Pancreas (tissue), 10 donors: ENCODE data around the gene LBH. TPM values are rescaled to one million over a fixed set of nuclear protein-coding genes. Genes with fewer than 3 reads are reported as not detected.

Experiments used
- ATAC-seq, 4 donors: fragments of 200-7000 bp; cut with Tn5 transposase; one replicate each; pipeline versions ENCODE4 v1.8.0 to v1.9.1; 2020; ENCODE audit warnings: mild to moderate bottlenecking in 4 of 4, moderate library complexity in 4 of 4
- DNase-seq, 6 donors: peaks; one replicate each; pipeline ENCODE4 v3.0.0-alpha.2; 2020
- FAIRE-seq: peaks from 2 replicates; lab custom pipeline; 2012; peaks lifted over from hg19 to GRCh38; lab: Jason Lieb, UNC
- H3K27ac ChIP-seq, 4 donors: fragments of 200-600 bp; sonication (generic); 1 replicate in 3 of 4; 2 replicates in 1 of 4; pipeline versions ENCODE4 v1.5.0 to v1.8.0; 2020
- H3K27me3 ChIP-seq, 4 donors: fragments of 200-600 bp; one replicate each; pipeline ENCODE4 v1.8.0; 2021
- H3K36me3 ChIP-seq, 3 donors: fragments of 200-600 bp; sonication (generic) in 1 of 3; one replicate each; pipeline versions ENCODE4 v1.5.0 to v1.8.0; 2020 to 2021
- H3K4me1 ChIP-seq, 3 donors: fragments of 200-600 bp; one replicate each; pipeline ENCODE4 v1.8.0; 2021
- H3K4me3 ChIP-seq, 4 donors: fragments of 200-600 bp; sonication (generic) in 2 of 4; one replicate each; pipeline versions ENCODE4 v1.5.0 to v1.8.0; 2020 to 2021
- H3K9me3 ChIP-seq, 4 donors: fragments of 200-600 bp; one replicate each; pipeline ENCODE4 v1.8.0; 2021
- CTCF ChIP-seq, 4 donors: fragments of 200-600 bp; sonication (generic) in 3 of 4; IDR thresholded peaks; one replicate each; pipeline versions ENCODE4 v1.5.0 to v1.8.0; 2021; ENCODE audit warnings: antibody characterized with exemption in 4 of 4
- WGBS, 2 donors: extraction: QIAGEN DNeasy Blood & Tissue Kit; methylation state at CpG; one replicate each; pipeline ENCODE4 v1.1.7; 2013; 5-methylcytosine and 5-hydroxymethylcytosine counted together
- intact Hi-C, 3 donors: fragments of 100-400 bp; cut with DNase I; formaldehyde crosslinking; loops; one replicate each; pipeline versions ENCODE4 v1.11.1 to v1.14.2; 2022
- polyA plus RNA-seq, 2 donors: library from polyadenylated mRNA; stranded (reverse); fragments of 200-250 nt; gene quantifications; one replicate each; pipeline ENCODE4 v1.2.3, GENCODE V29; 2013
- total RNA-seq, 6 donors: library from RNA; stranded (reverse); fragmentation: NEBNext Ultra II Directional in 4 of 6; extraction: Animal tissue kit (Norgen Biotek cat#: 25700) in 4 of 6; gene quantifications; one replicate each; pipeline versions ENCODE4 v1.2.1 to v1.2.4, GENCODE V29; 2021 to 2023
- donor health status: healthy with polysubstance abuse.
- donor health status: DM: no; HTN: no; CAD: no; lungs with moderate emphysema.
- donor health status: DM: no; HTN: no; CAD: no.
- donor health status: control.
- donor health status: control.
- donor health status: Bipolar disorder and iron deficiency.
- donor health status: DM: yes; HTN: yes; CAD: no.
- donor health status: DM: no; HTN: no; CAD: no.
- donor health status: DM: no; HTN: no; CAD: no.
- donor health status: DM: yes; HTN: yes; CAD: no.

Gene LBH
- total and polyA plus RNA-seq, 8 donors, result 4.1 to 26.9 (median 7.4) TPM

DNA sequence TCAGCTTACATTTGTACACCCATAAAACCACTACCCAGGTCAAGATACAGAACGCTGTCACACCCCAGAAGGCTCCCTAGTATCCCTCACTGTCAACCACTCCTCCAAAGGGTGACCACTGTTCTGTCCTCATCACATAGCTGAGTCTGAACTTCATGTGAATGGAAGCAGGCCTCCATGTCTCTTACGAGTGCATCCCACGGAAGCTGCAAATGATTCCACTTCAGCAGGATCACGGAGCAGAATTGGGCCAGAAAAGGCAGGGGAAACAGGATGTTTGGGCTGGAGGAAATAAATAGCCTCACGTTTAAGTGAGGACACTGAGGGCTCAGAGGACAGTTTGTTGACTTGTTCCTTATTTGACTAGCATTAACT is 38.4 kb downstream of the LBH start:
- Histone ChIP-seq H3K9me3 (no peaks in the 10 kb centered on the region), H3K36me3 (no peaks in the 10 kb centered on the region), H3K4me1 (peaks cover 0 to 13% (median 0%) of the 10 kb centered on the region in 3 donors), H3K27ac (no peak overlapping the region), H3K4me3 (no peak overlapping the region), H3K27me3 (no peaks in the 10 kb centered on the region)
- FAIRE-seq (no peak), DNase-seq (no peak), ATAC-seq (no peak)
- no peak for TF ChIP-seq CTCF (IDR thresholded peaks at IDR 0.05)
- WGBS, 2 donors, result 81% methylated on average over 5 of the region's 5 CpGs
- intact Hi-C loops, result no loop called here

- Histone ChIP-seq H3K9me3 (no peaks in the 10 kb centered on the region), H3K4me1 (peaks cover 0 to 17% (median 0%) of the 10 kb centered on the region in 3 donors), H3K36me3 (no peaks in the 10 kb centered on the region), H3K4me3 (no peak overlapping the region), H3K27ac (no peak overlapping the region), H3K27me3 (no peaks in the 10 kb centered on the region)
- DNase-seq (no peak), FAIRE-seq (no peak), ATAC-seq (no peak)
- intact Hi-C loops, result no loop called here
- WGBS, 2 donors, result 87 to 93% methylated on average over 3 of the region's 3 CpGs
- TF ChIP-seq CTCF (IDR thresholded peaks at IDR 0.05), result no peak
Measured at GRCh38 chr2:30270166-30270565, 38.8 kb downstream of the LBH start.

GRCh38 chr2:30271301-30271700 is 40.0 kb downstream of the LBH start:
- Histone ChIP-seq H3K9me3 (no peaks in the 10 kb centered on the region), H3K27ac (no peak overlapping the region), H3K4me3 (no peak overlapping the region), H3K36me3 (no peaks in the 10 kb centered on the region), H3K4me1 (peaks cover 0 to 17% (median 0%) of the 10 kb centered on the region in 3 donors), H3K27me3 (no peaks in the 10 kb centered on the region)
- TF ChIP-seq CTCF (IDR thresholded peaks at IDR 0.05), result no peak
- WGBS, 2 donors, result 94% methylated on average over 5 of the region's 5 CpGs
- no peak for ATAC-seq
- intact Hi-C loops, result no loop called here
- DNase-seq, result no peak
- no peak for FAIRE-seq

DNA sequence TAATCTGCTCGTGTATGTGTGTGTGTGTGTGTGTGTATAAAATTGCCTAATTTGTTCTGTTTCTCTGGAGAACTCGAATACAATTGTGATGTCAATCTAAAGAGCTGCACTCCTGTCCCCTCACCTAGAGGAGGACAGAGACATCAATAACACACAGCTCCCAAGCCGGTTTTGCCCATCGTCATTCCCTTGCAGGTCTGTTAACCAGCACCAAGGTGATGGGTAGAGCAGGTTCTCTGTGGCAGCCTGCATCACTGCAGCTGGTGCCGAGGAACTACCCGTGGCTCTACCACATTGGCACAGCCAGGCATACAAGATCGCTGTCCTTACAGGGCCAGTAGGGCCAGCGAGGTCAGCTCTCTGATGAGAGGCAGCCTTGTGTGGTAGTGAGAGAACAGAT is 41.0 kb downstream of the LBH start:
- DNase-seq (no peak), FAIRE-seq (no peak), ATAC-seq (no peak)
- no peaks in the 10 kb centered on the region for H3K36me3 ChIP-seq
- intact Hi-C loops, result no loop called here
- peaks cover 0 to 12% (median 0%) of the 10 kb centered on the region in 3 donors for H3K4me1 ChIP-seq
- H3K9me3 ChIP-seq, result no peaks in the 10 kb centered on the region
- no peaks in the 10 kb centered on the region for H3K27me3 ChIP-seq
- 89 to 91% methylated on average over 8 of the region's 8 CpGs for WGBS, 2 donors
- H3K4me3 ChIP-seq, result no peak overlapping the region
- no peak for TF ChIP-seq CTCF (IDR thresholded peaks at IDR 0.05)
- H3K27ac ChIP-seq, result no peak overlapping the region

DNA sequence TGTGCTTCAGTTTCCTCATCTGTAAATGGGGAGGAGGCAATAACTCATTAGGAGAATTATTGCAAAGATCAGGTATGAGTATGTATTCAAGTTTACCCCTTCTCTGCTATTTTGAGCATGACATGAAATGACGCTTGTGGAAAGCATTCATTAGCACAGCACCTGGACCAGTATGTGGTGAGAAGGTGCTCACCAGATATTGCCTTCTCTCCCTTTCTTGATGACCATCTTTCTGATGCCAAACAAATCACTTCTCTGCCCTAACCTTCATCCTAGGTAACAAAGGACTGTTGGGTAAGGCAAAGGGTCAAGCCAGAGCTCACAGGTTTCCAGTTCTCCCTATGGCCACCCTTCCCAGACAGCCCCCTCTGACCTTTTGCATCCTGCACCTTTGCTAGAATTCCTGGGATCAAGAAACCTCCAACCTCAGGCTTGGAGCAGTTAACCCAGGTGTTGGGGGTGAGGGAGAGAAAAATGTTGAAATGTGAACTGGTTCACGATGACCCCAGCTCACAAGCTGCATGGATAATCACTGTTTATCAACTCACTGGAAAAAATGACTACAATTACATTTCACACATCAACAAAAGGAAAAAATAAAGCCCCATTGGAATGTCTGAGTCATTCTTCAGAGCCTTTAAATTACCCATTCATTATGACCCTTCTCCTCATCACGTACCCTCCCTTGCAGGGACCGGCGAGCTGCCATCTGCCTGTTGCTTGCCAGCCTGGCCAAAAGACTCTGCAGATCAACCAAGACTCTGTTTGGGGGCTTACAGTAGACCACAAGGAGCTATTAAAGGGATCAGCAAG is 41.6 kb downstream of the LBH start:
- peaks cover 0 to 12% (median 0%) of the 10 kb centered on the region in 3 donors for H3K4me1 ChIP-seq
- 73 to 78% methylated on average over 5 of the region's 5 CpGs for WGBS, 2 donors
- FAIRE-seq (no peak), ATAC-seq (peak in 3 of 4 donors; percentile 27 to 39 (median 36)), DNase-seq (no peak)
- no peaks in the 10 kb centered on the region for H3K9me3 ChIP-seq
- H3K4me3 ChIP-seq, result no peak overlapping the region
- no peaks in the 10 kb centered on the region for H3K27me3 ChIP-seq
- H3K27ac ChIP-seq, result peak overlapping the region in 1 of 4 donors; percentile 42
- TF ChIP-seq CTCF (IDR thresholded peaks at IDR 0.05), result no peak
- intact Hi-C loops, result no loop called here
- no peaks in the 10 kb centered on the region for H3K36me3 ChIP-seq
